Measurements from ENCODE around the gene SYNM. TPM values are rescaled to one million over a fixed set of nuclear protein-coding genes. Genes with fewer than 3 reads are reported as not detected.

The SYNM gene
- total RNA-seq, 6 experiments from 2014 or later: 4.6 to 7.6 (median 7.4) TPM

DNA sequence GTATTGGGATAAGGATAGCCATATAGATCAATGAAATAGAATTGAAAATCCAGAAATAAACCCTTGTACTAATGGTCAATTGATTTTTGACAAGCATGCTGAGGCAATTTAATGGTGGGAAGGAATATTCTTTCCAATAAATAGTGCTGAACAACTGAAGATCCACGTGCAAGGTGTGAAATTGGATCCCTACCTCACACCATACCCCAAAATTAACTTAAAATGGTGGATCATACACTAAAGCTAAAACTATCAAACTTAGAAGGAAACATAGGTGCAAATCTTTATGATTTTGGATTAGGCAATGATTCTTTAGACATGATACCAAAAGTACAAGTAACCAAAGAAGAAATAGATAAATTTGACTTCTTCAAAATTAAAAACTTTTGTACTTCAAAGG, 22.1 kb upstream of the SYNM start:
- Mint-ChIP-seq H3K9me3 (no peaks in the 10 kb centered on the region; the same call in 1 of the 2 replicates), H3K36me3 (ENCODE audit: low read depth) (no peaks in the 10 kb centered on the region), H3K4me3 (no peak overlapping the region), H3K4me1 (ENCODE audit: low read depth) (peaks cover 24% of the 10 kb centered on the region), H3K27me3 (ENCODE audit: insufficient read depth) (no peaks in the 10 kb centered on the region; the same call in 1 of the 2 replicates), H3K27ac (no peak overlapping the region)
- no peak for DNase-seq
- TF ChIP-seq, protein P1, sequence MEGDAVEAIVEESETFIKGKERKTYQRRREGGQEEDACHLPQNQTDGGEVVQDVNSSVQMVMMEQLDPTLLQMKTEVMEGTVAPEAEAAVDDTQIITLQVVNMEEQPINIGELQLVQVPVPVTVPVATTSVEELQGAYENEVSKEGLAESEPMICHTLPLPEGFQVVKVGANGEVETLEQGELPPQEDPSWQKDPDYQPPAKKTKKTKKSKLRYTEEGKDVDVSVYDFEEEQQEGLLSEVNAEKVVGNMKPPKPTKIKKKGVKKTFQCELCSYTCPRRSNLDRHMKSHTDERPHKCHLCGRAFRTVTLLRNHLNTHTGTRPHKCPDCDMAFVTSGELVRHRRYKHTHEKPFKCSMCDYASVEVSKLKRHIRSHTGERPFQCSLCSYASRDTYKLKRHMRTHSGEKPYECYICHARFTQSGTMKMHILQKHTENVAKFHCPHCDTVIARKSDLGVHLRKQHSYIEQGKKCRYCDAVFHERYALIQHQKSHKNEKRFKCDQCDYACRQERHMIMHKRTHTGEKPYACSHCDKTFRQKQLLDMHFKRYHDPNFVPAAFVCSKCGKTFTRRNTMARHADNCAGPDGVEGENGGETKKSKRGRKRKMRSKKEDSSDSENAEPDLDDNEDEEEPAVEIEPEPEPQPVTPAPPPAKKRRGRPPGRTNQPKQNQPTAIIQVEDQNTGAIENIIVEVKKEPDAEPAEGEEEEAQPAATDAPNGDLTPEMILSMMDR (IDR thresholded peaks at IDR 0.05): no peak

DNA sequence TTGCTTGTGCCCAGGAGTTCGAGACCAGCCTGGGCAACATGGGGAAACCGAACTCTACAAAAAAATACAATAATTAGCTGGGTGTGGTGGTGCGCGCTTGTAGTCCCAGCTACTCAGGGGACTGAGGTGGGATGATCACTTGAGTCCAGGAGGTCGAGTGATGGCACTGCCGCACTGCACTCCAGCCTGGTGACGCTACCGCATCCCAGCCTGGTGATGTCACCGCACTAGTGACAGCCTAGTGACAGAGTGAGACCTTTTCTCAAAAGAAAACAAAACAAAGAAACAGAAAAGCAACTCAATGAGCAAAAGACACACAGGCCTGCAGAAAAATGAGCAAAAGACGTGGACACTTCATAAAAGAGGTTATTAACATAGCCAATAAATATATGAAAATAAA, 19.9 kb upstream of the SYNM start:
- Mint-ChIP-seq H3K9me3 (no peaks in the 10 kb centered on the region; the same call in 1 of the 2 replicates), H3K27ac (no peak overlapping the region), H3K4me3 (no peak overlapping the region), H3K27me3 (ENCODE audit: insufficient read depth) (peaks cover 3% of the 10 kb centered on the region), H3K4me1 (ENCODE audit: low read depth) (peaks cover 24% of the 10 kb centered on the region), H3K36me3 (ENCODE audit: low read depth) (no peaks in the 10 kb centered on the region)
- TF ChIP-seq, protein P1 (IDR thresholded peaks at IDR 0.05): no peak
- no peak for DNase-seq

DNA sequence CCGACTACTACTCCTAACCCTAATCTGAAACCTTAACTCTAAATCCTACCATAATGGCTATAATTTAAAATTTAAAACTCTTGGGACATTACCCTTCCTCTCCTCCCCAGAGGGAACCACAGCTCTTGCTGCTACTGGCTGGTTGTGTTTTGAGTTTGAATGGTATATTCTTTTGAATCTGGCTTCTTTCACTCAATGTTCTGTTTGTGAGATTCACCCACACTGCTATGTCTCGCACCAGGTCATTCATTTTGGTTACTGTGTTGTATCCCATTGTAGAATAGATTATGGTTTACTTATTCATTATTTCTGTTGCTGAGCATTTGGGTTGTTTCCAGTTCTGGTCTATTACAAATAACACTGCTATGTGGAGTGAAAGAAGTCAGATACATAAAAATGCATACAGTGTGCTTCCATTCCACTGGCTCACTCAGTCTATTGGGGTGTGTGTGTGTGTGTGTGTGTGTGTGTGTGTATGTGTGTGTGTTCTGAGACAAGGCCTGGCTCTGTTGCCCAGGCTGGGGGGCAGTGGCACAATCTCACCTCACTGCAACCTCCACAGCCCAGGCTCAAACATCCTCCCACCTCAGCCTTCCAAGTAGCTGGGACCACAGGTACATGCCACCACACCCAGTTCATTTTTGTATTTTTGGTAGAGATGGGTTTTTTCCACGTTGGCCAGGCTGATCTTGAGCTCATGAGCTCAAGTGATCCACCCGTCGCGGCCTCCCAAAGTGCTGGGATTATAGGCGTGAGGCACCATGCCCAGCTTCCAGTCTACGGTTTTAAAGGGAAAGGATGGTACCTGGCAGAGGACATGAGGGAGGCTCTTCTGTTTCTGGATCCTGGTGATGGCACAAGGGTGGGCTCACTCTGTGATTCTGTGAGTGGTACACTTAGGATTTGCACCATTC, 19.2 kb upstream of the SYNM start:
- DNase-seq: peak; percentile 85
- no peak overlapping the region; the same call in 1 of the 2 replicates for H3K27ac Mint-ChIP-seq
- H3K9me3 Mint-ChIP-seq: no peaks in the 10 kb centered on the region; the same call in 1 of the 2 replicates
- H3K36me3 Mint-ChIP-seq (ENCODE audit: low read depth): no peaks in the 10 kb centered on the region
- H3K4me3 Mint-ChIP-seq: no peak overlapping the region
- peaks cover 24% of the 10 kb centered on the region for H3K4me1 Mint-ChIP-seq (ENCODE audit: low read depth)
- H3K27me3 Mint-ChIP-seq (ENCODE audit: insufficient read depth): peaks cover 4% of the 10 kb centered on the region
- TF ChIP-seq, protein P1 (IDR thresholded peaks at IDR 0.05): no peak

DNA sequence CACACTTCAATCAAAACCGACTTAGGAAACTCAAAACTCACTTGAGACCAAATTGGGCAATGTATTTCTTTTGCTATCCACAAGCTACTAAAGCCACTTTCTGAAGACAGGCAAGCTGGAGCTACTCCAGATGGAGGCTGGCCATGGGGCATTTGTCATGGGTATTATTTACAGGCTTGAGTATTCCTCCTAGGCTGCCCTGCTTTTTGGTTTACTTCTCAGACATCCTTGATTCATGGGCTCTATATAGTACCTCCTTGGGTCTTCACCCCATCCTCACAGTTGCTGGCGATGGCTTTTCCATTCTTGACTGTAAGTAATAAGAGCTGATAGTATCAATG, 18.6 kb upstream of the SYNM start:
- Mint-ChIP-seq H3K4me3 (no peak overlapping the region), H3K27me3 (ENCODE audit: insufficient read depth) (peaks cover 10% of the 10 kb centered on the region), H3K27ac (no peak overlapping the region), H3K4me1 (ENCODE audit: low read depth) (peaks cover 24% of the 10 kb centered on the region), H3K36me3 (ENCODE audit: low read depth) (no peaks in the 10 kb centered on the region), H3K9me3 (no peaks in the 10 kb centered on the region; the same call in 1 of the 2 replicates)
- TF ChIP-seq, protein P1 (IDR thresholded peaks at IDR 0.05): no peak
- DNase-seq: no peak

- Mint-ChIP-seq H3K4me3 (no peak overlapping the region), H3K36me3 (ENCODE audit: low read depth) (no peaks in the 10 kb centered on the region), H3K27ac (no peak overlapping the region), H3K9me3 (no peaks in the 10 kb centered on the region; the same call in 1 of the 2 replicates), H3K4me1 (ENCODE audit: low read depth) (peaks cover 24% of the 10 kb centered on the region), H3K27me3 (ENCODE audit: insufficient read depth) (peaks cover 11% of the 10 kb centered on the region)
- no peak for DNase-seq
- TF ChIP-seq, protein P1 (IDR thresholded peaks at IDR 0.05): no peak
Measured at GRCh38 chr15:99087405-99087943, 17.4 kb upstream of the SYNM start.
